ENCODE results near the gene ACVR2A.

The ACVR2A gene

DNA sequence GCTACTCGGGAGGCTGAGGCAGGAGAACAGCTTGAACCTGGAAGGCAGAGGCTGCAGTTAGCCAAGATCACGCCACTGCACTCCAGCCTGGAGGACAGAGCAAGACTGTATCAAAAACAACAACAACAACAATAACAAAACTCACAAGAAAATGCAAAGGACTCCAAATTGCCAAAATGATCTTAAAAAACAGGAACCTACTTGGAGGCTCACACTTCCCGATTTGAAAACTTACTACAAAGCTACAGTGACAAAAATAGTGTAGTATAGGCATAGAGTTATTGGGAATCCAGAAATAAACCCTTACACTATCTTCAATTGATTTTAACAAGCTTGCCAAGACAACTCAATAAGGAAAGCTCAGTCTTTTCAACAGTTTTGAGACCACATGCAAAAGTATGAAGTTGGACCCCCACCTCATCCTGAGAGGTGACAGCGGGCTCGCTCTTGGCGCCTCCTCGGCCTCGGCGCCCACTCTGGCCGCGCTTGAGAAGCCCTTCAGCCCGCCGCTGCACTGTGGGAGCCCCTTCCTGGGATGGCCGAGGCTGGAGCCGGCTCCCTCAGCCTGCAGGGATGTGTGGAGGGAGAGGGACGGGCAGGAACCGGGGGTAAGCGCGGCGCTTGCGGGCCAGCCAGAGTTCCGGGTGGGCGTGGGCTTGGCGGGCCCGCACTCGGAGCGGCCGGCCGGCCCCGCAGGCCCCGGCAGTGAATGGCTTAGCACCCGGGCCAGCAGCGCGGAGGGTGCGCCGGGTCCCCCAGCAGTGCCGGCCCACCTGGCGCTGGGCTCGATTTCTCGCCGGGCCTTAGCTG is 18.3 kb upstream of the ACVR2A start:
- TF ChIP-seq, protein P1, sequence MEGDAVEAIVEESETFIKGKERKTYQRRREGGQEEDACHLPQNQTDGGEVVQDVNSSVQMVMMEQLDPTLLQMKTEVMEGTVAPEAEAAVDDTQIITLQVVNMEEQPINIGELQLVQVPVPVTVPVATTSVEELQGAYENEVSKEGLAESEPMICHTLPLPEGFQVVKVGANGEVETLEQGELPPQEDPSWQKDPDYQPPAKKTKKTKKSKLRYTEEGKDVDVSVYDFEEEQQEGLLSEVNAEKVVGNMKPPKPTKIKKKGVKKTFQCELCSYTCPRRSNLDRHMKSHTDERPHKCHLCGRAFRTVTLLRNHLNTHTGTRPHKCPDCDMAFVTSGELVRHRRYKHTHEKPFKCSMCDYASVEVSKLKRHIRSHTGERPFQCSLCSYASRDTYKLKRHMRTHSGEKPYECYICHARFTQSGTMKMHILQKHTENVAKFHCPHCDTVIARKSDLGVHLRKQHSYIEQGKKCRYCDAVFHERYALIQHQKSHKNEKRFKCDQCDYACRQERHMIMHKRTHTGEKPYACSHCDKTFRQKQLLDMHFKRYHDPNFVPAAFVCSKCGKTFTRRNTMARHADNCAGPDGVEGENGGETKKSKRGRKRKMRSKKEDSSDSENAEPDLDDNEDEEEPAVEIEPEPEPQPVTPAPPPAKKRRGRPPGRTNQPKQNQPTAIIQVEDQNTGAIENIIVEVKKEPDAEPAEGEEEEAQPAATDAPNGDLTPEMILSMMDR (IDR thresholded peaks at IDR 0.05), result no peak

GRCh38 chr2:147827088-147827375 is 17.8 kb upstream of the ACVR2A start:
- TF ChIP-seq, protein P1 (IDR thresholded peaks at IDR 0.05), result no peak

DNA sequence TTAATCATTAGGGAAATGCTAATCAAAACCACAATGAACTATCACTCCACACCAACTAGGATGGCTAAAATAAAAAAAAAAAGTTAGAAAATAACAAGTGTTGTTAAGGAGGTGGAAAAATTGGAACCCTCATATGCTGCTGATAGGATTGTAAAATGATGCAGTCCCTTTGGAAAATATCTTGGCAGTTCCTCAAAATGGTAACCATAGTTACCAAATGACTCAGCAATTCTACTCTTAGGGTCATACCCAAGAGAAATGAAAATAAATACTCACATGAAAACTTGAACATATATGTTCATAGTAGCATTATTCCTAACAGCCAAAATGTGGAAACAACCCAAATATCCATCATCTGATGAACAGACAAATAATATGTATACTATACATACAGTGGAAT is 15.7 kb upstream of the ACVR2A start:
- TF ChIP-seq, protein P1 (IDR thresholded peaks at IDR 0.05), result no peak

DNA sequence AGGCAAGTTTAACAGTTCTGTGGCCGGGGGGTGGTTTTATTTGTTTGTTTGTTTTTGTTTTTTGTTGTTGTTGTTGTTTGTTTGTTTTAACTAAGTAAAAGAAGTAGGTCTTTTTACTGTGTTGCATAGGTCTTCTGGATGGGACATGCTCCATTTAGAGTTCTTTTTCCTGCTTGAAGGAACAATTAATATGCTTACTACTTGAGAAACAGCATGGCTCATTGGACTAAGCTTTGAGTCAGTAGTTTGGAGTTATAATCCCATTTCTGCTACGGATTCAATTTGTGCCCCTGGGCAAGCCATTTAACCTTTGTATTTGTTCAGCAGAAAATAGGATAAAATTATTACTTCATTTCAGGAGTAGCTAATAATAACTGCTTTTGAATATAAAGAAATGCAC is 8.7 kb upstream of the ACVR2A start:
- TF ChIP-seq, protein P1 (IDR thresholded peaks at IDR 0.05), result no peak

DNA sequence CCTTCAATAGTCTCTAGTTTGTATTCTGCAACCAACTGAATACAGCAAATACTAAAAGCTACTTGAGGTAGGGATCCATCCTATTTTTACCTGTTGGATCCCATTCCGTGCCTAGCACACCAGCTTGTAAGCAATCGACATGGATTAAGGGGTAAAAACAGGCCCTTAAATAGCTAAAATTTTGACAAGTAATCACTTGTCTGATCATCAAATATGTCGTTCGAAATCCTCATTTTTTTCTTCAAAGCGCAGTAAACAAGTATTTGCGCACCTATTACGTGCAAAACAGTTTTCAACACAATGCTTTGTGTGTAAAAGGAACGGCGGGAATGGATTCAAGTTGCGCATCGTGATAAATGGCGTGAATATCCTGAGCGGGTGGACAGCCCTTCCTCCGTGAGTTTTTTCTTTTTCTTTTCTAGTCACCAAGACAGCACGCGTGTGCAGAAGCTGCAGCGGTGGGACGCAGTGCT is 1.4 kb upstream of the ACVR2A start:
- TF ChIP-seq, protein P1 (IDR thresholded peaks at IDR 0.05), result no peak

- TF ChIP-seq, protein P1 (IDR thresholded peaks at IDR 0.05), result no peak
Measured at GRCh38 chr2:147843864-147844696, 749 bp upstream of the ACVR2A start.

DNA sequence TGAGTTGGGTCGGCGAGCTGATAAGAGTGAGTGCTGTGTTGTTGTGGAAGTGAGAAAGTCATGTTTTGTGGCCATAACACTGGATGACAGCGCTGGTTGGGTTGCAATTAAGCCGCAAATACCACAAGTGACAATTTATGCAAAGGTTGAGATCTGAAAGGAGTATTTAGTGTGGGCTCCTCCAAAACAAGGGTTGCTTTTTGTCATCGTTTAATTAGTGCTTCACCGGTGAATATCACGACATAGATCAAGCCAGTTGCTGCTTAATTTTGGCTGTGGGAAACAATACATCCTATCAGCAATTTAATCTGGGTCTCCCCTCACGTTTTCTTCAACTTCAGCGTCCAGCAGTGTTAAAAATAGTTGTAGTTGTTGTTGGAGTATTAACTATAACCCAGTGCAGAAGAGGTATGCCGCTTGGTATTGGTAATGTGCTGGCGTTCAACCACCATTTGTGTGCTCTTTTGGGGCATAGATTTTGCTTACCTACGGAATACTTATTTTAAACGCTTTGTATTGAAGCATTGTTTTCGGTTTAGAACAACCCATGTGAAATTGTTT is 662 bp downstream of the ACVR2A start:
- TF ChIP-seq, protein P1 (IDR thresholded peaks at IDR 0.05), result no peak

Measured in LNCAP (cell line).